ENCODE data around the gene GFRA1. TPM values are rescaled to one million over a fixed set of nuclear protein-coding genes. Genes with fewer than 3 reads are reported as not detected.

Gene GFRA1
- total RNA-seq, 1 experiment from 2014 or later: 0.30 TPM

DNA sequence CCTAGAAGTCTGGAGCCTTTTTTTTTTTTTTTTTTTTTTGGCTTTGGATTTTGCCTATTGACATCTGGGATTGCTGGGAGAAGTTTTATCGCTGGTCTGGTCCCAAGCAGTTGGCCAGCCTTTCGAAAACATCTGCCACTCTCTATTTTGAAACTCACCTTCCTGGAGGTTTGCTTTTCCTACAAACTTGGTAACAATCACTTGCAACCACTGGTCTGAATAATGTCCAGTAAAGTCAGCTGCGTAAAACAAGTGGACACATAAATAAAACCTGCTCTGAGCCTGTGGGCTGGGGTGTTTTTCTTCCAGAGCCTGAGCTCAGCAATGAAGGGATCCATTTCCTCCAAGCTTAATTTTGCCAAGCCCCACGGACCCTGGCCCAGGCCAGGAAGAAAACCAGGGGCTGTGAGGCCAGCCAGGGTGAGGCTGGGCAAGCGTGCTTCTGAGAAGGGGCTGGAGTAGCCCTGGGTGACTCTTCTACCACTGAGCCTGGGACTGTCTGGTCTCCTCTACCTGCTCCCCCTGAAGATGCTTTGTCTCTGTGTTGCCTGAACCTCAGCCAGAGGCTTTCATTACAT is 202.2 kb downstream of the GFRA1 start:
- H3K9ac ChIP-seq (ENCODE audit: low read length): no peak overlapping the region
- H3K4me2 ChIP-seq (ENCODE audit: low read length): no peak overlapping the region
- H3K9me3 ChIP-seq (ENCODE audit: control insufficient read depth in 1 of 2, insufficient read depth in 1 of 2, low read depth in 1 of 2, low read length in 2 of 2): no peaks in the 10 kb centered on the region
- no peak for TF ChIP-seq EZH2 (IDR thresholded peaks at IDR 0.05)
- TF ChIP-seq ELF1 (IDR thresholded peaks at IDR 0.05; ENCODE audit: borderline replicate concordance, low read depth): no peak
- no peak for TF ChIP-seq EGR1 (IDR thresholded peaks at IDR 0.05; ENCODE audit: low read depth)
- TF ChIP-seq, protein P1, sequence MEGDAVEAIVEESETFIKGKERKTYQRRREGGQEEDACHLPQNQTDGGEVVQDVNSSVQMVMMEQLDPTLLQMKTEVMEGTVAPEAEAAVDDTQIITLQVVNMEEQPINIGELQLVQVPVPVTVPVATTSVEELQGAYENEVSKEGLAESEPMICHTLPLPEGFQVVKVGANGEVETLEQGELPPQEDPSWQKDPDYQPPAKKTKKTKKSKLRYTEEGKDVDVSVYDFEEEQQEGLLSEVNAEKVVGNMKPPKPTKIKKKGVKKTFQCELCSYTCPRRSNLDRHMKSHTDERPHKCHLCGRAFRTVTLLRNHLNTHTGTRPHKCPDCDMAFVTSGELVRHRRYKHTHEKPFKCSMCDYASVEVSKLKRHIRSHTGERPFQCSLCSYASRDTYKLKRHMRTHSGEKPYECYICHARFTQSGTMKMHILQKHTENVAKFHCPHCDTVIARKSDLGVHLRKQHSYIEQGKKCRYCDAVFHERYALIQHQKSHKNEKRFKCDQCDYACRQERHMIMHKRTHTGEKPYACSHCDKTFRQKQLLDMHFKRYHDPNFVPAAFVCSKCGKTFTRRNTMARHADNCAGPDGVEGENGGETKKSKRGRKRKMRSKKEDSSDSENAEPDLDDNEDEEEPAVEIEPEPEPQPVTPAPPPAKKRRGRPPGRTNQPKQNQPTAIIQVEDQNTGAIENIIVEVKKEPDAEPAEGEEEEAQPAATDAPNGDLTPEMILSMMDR (IDR thresholded peaks at IDR 0.05 in 2 of 3, conservative IDR thresholded peaks at IDR 0.05 in 1 of 3; ENCODE audit: borderline replicate concordance in 1 of 3, insufficient read depth in 1 of 3, low read depth in 2 of 3, low read length in 2 of 3): no peak
- TF ChIP-seq ZFX (IDR thresholded peaks at IDR 0.05): no peak
- TF ChIP-seq, protein P2, sequence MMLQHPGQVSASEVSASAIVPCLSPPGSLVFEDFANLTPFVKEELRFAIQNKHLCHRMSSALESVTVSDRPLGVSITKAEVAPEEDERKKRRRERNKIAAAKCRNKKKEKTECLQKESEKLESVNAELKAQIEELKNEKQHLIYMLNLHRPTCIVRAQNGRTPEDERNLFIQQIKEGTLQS (IDR thresholded peaks at IDR 0.05): no peak
- TF ChIP-seq JUND (IDR thresholded peaks at IDR 0.05): no peak
- TF ChIP-seq FOSL1 (IDR thresholded peaks at IDR 0.05; ENCODE audit: low read depth): no peak
- TF ChIP-seq YY1 (IDR thresholded peaks at IDR 0.05; ENCODE audit: extremely low read depth, insufficient replicate concordance, low read depth, low read length): no peak
- TF ChIP-seq, protein P3, sequence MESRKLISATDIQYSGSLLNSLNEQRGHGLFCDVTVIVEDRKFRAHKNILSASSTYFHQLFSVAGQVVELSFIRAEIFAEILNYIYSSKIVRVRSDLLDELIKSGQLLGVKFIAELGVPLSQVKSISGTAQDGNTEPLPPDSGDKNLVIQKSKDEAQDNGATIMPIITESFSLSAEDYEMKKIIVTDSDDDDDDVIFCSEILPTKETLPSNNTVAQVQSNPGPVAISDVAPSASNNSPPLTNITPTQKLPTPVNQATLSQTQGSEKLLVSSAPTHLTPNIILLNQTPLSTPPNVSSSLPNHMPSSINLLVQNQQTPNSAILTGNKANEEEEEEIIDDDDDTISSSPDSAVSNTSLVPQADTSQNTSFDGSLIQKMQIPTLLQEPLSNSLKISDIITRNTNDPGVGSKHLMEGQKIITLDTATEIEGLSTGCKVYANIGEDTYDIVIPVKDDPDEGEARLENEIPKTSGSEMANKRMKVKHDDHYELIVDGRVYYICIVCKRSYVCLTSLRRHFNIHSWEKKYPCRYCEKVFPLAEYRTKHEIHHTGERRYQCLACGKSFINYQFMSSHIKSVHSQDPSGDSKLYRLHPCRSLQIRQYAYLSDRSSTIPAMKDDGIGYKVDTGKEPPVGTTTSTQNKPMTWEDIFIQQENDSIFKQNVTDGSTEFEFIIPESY (IDR thresholded peaks at IDR 0.05; ENCODE audit: extremely low read depth, insufficient replicate concordance, low read length): no peak
- TF ChIP-seq SP1 (IDR thresholded peaks at IDR 0.05; ENCODE audit: low read depth): no peak
- TF ChIP-seq CEBPB (IDR thresholded peaks at IDR 0.05; ENCODE audit: low read depth): no peak
- no peak for TF ChIP-seq POLR2AphosphoS5 (IDR thresholded peaks at IDR 0.05; ENCODE audit: low read depth, low read length)
- TF ChIP-seq SRF (IDR thresholded peaks at IDR 0.05; ENCODE audit: low read depth): no peak
- TF ChIP-seq EZH2phosphoT487 (IDR thresholded peaks at IDR 0.05; ENCODE audit: borderline replicate concordance): no peak
- TF ChIP-seq, protein P4, sequence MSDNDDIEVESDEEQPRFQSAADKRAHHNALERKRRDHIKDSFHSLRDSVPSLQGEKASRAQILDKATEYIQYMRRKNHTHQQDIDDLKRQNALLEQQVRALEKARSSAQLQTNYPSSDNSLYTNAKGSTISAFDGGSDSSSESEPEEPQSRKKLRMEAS (IDR thresholded peaks at IDR 0.05): no peak
- no peak for TF ChIP-seq SIN3A (IDR thresholded peaks at IDR 0.05; ENCODE audit: low read depth)
- H3K9me2 ChIP-seq (ENCODE audit: insufficient read depth): no peaks in the 10 kb centered on the region
- BruUV-seq (replicated peaks): no TSS peak
- H3K79me2 ChIP-seq (ENCODE audit: insufficient read depth, low read length): no peaks in the 10 kb centered on the region
- H3K27me3 ChIP-seq (ENCODE audit: insufficient read depth, low read length): peaks cover 68% of the 10 kb centered on the region
- H4K20me1 ChIP-seq (ENCODE audit: insufficient read depth): no peaks in the 10 kb centered on the region
- H2AFZ ChIP-seq (ENCODE audit: low read depth, low read length, poor library complexity, severe bottlenecking): no peak overlapping the region
- ATAC-seq: no peak; the same call in 1 of the 2 replicates
- H3K4me1 ChIP-seq (ENCODE audit: control insufficient read depth in 1 of 2, insufficient read depth in 2 of 2, low read length in 2 of 2): no peaks in the 10 kb centered on the region
- H3K27ac ChIP-seq (ENCODE audit: low read depth, low read length): no peak overlapping the region
- POLR2A ChIA-PET: no interaction called here
- H3K4me3 ChIP-seq (replicated peaks in 1 of 2; ENCODE audit: low read depth in 1 of 2, low read length in 2 of 2): no peak overlapping the region
- H3K36me3 ChIP-seq (ENCODE audit: control insufficient read depth in 1 of 2, insufficient read depth in 2 of 2, low read length in 2 of 2): no peaks in the 10 kb centered on the region
- DNase-seq (ENCODE audit: low read depth, low spot score): no peak
- intact Hi-C loops (cut with micrococcal nuclease): no loop called here
- RAD21 ChIA-PET (ENCODE audit: low non-redundant PET in 1 of 2, low total read pairs in 2 of 2, uncharacterized antibody in 2 of 2, unreplicated experiment in 2 of 2): no interaction called here
- CTCF ChIA-PET: no interaction called here
